GM12878 (cell line): ENCODE measurements around the gene IKZF1. TPM values are rescaled to one million over a fixed set of nuclear protein-coding genes. Genes with fewer than 3 reads are reported as not detected.

Experiments
- ASH2L ChIP-seq: fragments of 300-600, 200-600 bp; sonication (generic); IDR thresholded peaks from 2 replicates; pipeline ENCODE4 v1.6.1; 2017; ENCODE audit warnings: low read depth, mild to moderate bottlenecking, borderline replicate concordance
- ATF2 ChIP-seq: IDR thresholded peaks from 2 replicates; pipeline ENCODE4 v1.6.1; 2012; ENCODE audit warnings: low read length, inconsistent platforms
- ATF7 ChIP-seq: fragments of 450-650 bp; IDR thresholded peaks from 2 replicates; pipeline ENCODE4 v1.6.1; 2016; ENCODE audit warnings: low read depth, mild to moderate bottlenecking
- BRCA1 ChIP-seq: IDR thresholded peaks from 2 replicates; pipeline ENCODE4 v1.6.1; 2011; ENCODE audit warnings: low read depth, low read length, improper control_type of control experiment
- CBX5 ChIP-seq: sonication (generic); IDR thresholded peaks from 2 replicates; pipeline ENCODE4 v1.6.1; 2016; ENCODE audit warnings: low read depth, moderate library complexity, mild to moderate bottlenecking, inconsistent platforms
- CHD2 ChIP-seq: IDR thresholded peaks from 2 replicates; pipeline ENCODE4 v1.6.1; 2011; ENCODE audit warnings: low read depth, low read length, improper control_type of control experiment, borderline replicate concordance
- EGR1 ChIP-seq, 2 experiments: IDR thresholded peaks; 1 replicate in 1 of 2; 2 replicates in 1 of 2; pipeline ENCODE4 v1.6.1; 2011 to 2012; ENCODE audit warnings: low read depth in 2 of 2, low read length in 2 of 2, borderline replicate concordance in 1 of 2, mild to moderate bottlenecking in 1 of 2, moderate library complexity in 1 of 2
- ETV6 ChIP-seq, 2 experiments: fragments of 450-650 bp in 1 of 2; IDR thresholded peaks in 1 of 2; conservative IDR thresholded peaks in 1 of 2; 2 replicates each; pipeline ENCODE4 v1.6.1; 2014; ENCODE audit warnings: antibody characterized with exemption in 1 of 2, borderline replicate concordance in 1 of 2, low read depth in 1 of 2, mild to moderate bottlenecking in 1 of 2, moderate library complexity in 1 of 2
- HDAC6 ChIP-seq: fragments of 200-600 bp; sonication (generic); IDR thresholded peaks from one replicate; pipeline ENCODE4 v1.8.0; 2017; ENCODE audit warnings: antibody characterized with exemption; ENCODE audit not compliant: unreplicated experiment
- IRF4 ChIP-seq: IDR thresholded peaks from 2 replicates; pipeline ENCODE4 v1.6.1; 2011; ENCODE audit warnings: low read depth, low read length
- MLLT1 ChIP-seq: fragments of 450-650 bp; IDR thresholded peaks from 2 replicates; pipeline ENCODE4 v1.6.1; 2016; ENCODE audit warnings: mild to moderate bottlenecking
- NFYB ChIP-seq: IDR thresholded peaks from 2 replicates; pipeline ENCODE4 v1.6.1; 2011; ENCODE audit warnings: low read depth, mild to moderate bottlenecking, low read length, improper control_type of control experiment, moderate library complexity; ENCODE audit not compliant: insufficient read depth
- NR2C1 ChIP-seq: fragments of 450-650 bp; IDR thresholded peaks from 2 replicates; pipeline ENCODE4 v1.6.1; 2017; ENCODE audit warnings: antibody characterized with exemption, mild to moderate bottlenecking, moderate library complexity
- NRF1 ChIP-seq: conservative IDR thresholded peaks from 2 replicates; pipeline ENCODE4 v1.6.1; 2011; ENCODE audit warnings: mild to moderate bottlenecking, low read depth, low read length, improper control_type of control experiment
- RBBP5 ChIP-seq: fragments of 200-600 bp; sonication (generic); conservative IDR thresholded peaks from 2 replicates; pipeline ENCODE4 v1.6.1; 2016
- RELB ChIP-seq: fragments of 450-650 bp; IDR thresholded peaks from 2 replicates; pipeline ENCODE4 v1.6.1; 2017; ENCODE audit warnings: low read depth, mild to moderate bottlenecking, moderate library complexity
- SIX5 ChIP-seq: IDR thresholded peaks from 2 replicates; pipeline ENCODE4 v1.6.1; 2011; ENCODE audit warnings: mild to moderate bottlenecking, low read depth, low read length, moderate library complexity; ENCODE audit not compliant: severe bottlenecking
- SRF ChIP-seq, 2 experiments: IDR thresholded peaks; 2 replicates each; pipeline ENCODE4 v1.6.1; 2011; ENCODE audit warnings: low read depth in 2 of 2, low read length in 2 of 2, mild to moderate bottlenecking in 1 of 2, moderate library complexity in 1 of 2
- STAT3 ChIP-seq: IDR thresholded peaks from 2 replicates; pipeline ENCODE4 v1.6.1; 2011; ENCODE audit warnings: low read depth, low read length, improper control_type of control experiment
- TAF1 ChIP-seq: IDR thresholded peaks from 2 replicates; pipeline ENCODE4 v1.6.1; 2011; ENCODE audit warnings: mild to moderate bottlenecking, low read depth, low read length, borderline replicate concordance
- TARDBP ChIP-seq: IDR thresholded peaks from 2 replicates; pipeline ENCODE4 v1.6.1; 2016; ENCODE audit warnings: borderline replicate concordance
- WRNIP1 ChIP-seq: IDR thresholded peaks from 2 replicates; pipeline ENCODE4 v1.6.1; 2011; ENCODE audit warnings: low read depth, low read length, improper control_type of control experiment, borderline replicate concordance
- YBX1 ChIP-seq: fragments of 450-650 bp; IDR thresholded peaks from 2 replicates; pipeline ENCODE4 v1.6.1; 2016; ENCODE audit warnings: antibody characterized with exemption
- YY1 ChIP-seq: IDR thresholded peaks from 2 replicates; pipeline ENCODE4 v1.6.1; 2011; ENCODE audit warnings: low read depth, mild to moderate bottlenecking, low read length
- ZNF217 ChIP-seq: fragments of 450-650 bp; IDR thresholded peaks from 2 replicates; pipeline ENCODE4 v1.6.1; 2017; ENCODE audit warnings: antibody characterized with exemption, mild to moderate bottlenecking
- ZNF274 ChIP-seq: IDR thresholded peaks from one replicate; pipeline ENCODE4 v1.8.0; 2011; ENCODE audit not compliant: insufficient read length, insufficient read depth
- ZNF622 ChIP-seq: fragments of 450-650 bp; IDR thresholded peaks from 2 replicates; pipeline ENCODE4 v1.6.1; 2017; ENCODE audit warnings: mild to moderate bottlenecking, inconsistent platforms
- polyA plus RNA-seq, 11 experiments: library from polyadenylated mRNA; depleted of rRNA in 4 of 11; unstranded in 6 of 11; stranded (reverse) in 5 of 11; fragments of >200 nt; fragmentation: Nextera tagmentation in 4 of 11; fragmentation: Illumina TruSeq in 1 of 11; extraction: Ambion mirVana in 4 of 11; extraction: Trizol in 1 of 11; gene quantifications; 1 replicate in 1 of 11; 2 replicates in 10 of 11; pipeline versions ENCODE4 v1.2.1 to v1.2.3, GENCODE V29; 2011 to 2016; ENCODE audit warnings: inconsistent platforms in 2 of 11, missing spikeins in 2 of 11, low read depth in 1 of 11
- total RNA-seq, 4 experiments: library from RNA; depleted of rRNA in 3 of 4; stranded (reverse); fragments of >200 nt in 3 of 4; fragmentation: Illumina TruSeq in 1 of 4; extraction: Trizol in 1 of 4; gene quantifications; 2 replicates each; pipeline versions ENCODE4 v1.2.1 to v1.2.3, GENCODE V29; 2013 to 2021

IKZF1 gene
- total and polyA plus RNA-seq, 10 of the 15 experiments (the other 5 are each of a cell fraction or from before 2014, with no cell fraction given) = 27.2 to 125 (median 71.6) TPM

GRCh38 chr7:50262916-50263690, 41.4 kb upstream of the IKZF1 start (continued):
- peak; percentile 49; the same call in 1 of the 2 replicates for TF ChIP-seq RELB
- TF ChIP-seq SIX5 = no peak
- TF ChIP-seq EGR1 (IDR thresholded peaks at IDR 0.05; ENCODE audit: borderline replicate concordance in 1 of 2, low read depth in 2 of 2, low read length in 2 of 2) = no peak
- TF ChIP-seq NR2C1 = no peak
- TF ChIP-seq CBX5 = 0 out of 2 replicates have a peak, but pooled peaks have one; percentile 27
- no peak for TF ChIP-seq CHD2
- TF ChIP-seq STAT3 = no peak
- TF ChIP-seq ZNF217 = no peak
- TF ChIP-seq IRF4 = peak; percentile 81
- TF ChIP-seq ZNF274 = no peak
- TF ChIP-seq ZNF622 = no peak
- TF ChIP-seq NRF1 = no peak
- 0 out of 2 replicates have a peak, but pooled peaks have one; percentile 36 for TF ChIP-seq ATF7
- no peak for TF ChIP-seq YY1
- peak; percentile 95 for TF ChIP-seq ATF2
- no peak for TF ChIP-seq BRCA1
- TF ChIP-seq NFYB = no peak
- TF ChIP-seq ETV6 (conservative IDR thresholded peaks at IDR 0.05 in 1 of 2, IDR thresholded peaks at IDR 0.05 in 1 of 2; ENCODE audit: borderline replicate concordance in 1 of 2, low read depth in 1 of 2) = no peak; a peak in 1 of 4 replicates
- no peak for TF ChIP-seq ASH2L
- no peak for TF ChIP-seq YBX1
- no peak for TF ChIP-seq TAF1
- TF ChIP-seq HDAC6 = no peak
- TF ChIP-seq MLLT1 = no peak
- TF ChIP-seq WRNIP1 = no peak
- TF ChIP-seq RBBP5 = no peak
- TF ChIP-seq TARDBP = no peak
- TF ChIP-seq SRF (IDR thresholded peaks at IDR 0.05; ENCODE audit: low read depth in 2 of 2, low read length in 2 of 2) = 0 out of 4 replicates have a peak, but pooled peaks of 1 of the 2 experiments have one; percentile 41
